ENCODE measurements around the gene EFCAB5.
"Not testable (repeated sequence)": the region's sequence is repeated elsewhere in the genome, so short reads cannot be mapped to it uniquely, and the experiment has no call there.

Gene EFCAB5

GRCh38 chr17:30086896-30087295 lies 145.5 kb downstream of the EFCAB5 start:
- ChIA-PET POLR2A (no interaction called here), CTCF (interaction anchor here (1.0 to 1.1 kb wide), 2 partner anchors 9 to 24 kb away, joined by 3 to 4 read pairs; no protein-coding TSS in a partner anchor)
- DNase-seq (ENCODE audit: extremely low spot score) = no peak
- TF ChIP-seq CTCF (IDR thresholded peaks at IDR 0.05; ENCODE audit: control extremely low read depth, extremely low read depth, low read depth, missing control alignments) = no peak

GRCh38 chr17:30087431-30087830 lies 146.0 kb downstream of the EFCAB5 start:
- CTCF ChIA-PET = interaction anchor here (1.0 to 1.1 kb wide), 2 partner anchors 8 to 24 kb away, joined by 3 to 4 read pairs; no protein-coding TSS in a partner anchor
- POLR2A ChIA-PET; DNase-seq (ENCODE audit: extremely low spot score): not testable (repeated sequence)

GRCh38 chr17:30091121-30091670 lies 149.8 kb downstream of the EFCAB5 start:
- no peak for TF ChIP-seq CTCF (IDR thresholded peaks at IDR 0.05; ENCODE audit: control extremely low read depth, extremely low read depth, low read depth, missing control alignments)
- no peak for DNase-seq (ENCODE audit: extremely low spot score)
- ChIA-PET CTCF (interaction anchor here (0.7 to 6.1 kb wide), 6 partner anchors 14 to 282 kb away, joined by 3 to 99 read pairs (median 22); no protein-coding TSS in a partner anchor), POLR2A (no interaction called here)

- CTCF ChIA-PET = interaction anchor here (0.7 to 6.1 kb wide), 8 partner anchors 11 to 283 kb away, joined by 3 to 99 read pairs (median 10); no protein-coding TSS in a partner anchor
- TF ChIP-seq CTCF (IDR thresholded peaks at IDR 0.05; ENCODE audit: control extremely low read depth, extremely low read depth, low read depth, missing control alignments) = no peak
- POLR2A ChIA-PET = no interaction called here
These were observed 150.3 kb downstream of the EFCAB5 start for GRCh38 chr17:30091771-30092170.

GRCh38 chr17:30092886-30093285 lies 151.5 kb downstream of the EFCAB5 start:
- no peak for DNase-seq (ENCODE audit: extremely low spot score)
- ChIA-PET POLR2A (interaction anchor here (0.7 kb wide), 1 partner anchor 161 kb away, joined by 3 read pairs; no protein-coding TSS in a partner anchor), CTCF (interaction anchor here (0.6 to 6.1 kb wide), 55 partner anchors 9 to 520 kb away, joined by 3 to 99 read pairs (median 5); partner anchors contain the start of gene SSH2)
- no peak for TF ChIP-seq CTCF (IDR thresholded peaks at IDR 0.05; ENCODE audit: control extremely low read depth, extremely low read depth, low read depth, missing control alignments)

More at GRCh38 chr17:30091771-30092170, 150.3 kb downstream of the EFCAB5 start:
- DNase-seq (ENCODE audit: extremely low spot score) = no peak

- ChIA-PET CTCF (interaction anchor here (0.6 to 6.1 kb wide), 58 partner anchors 9 to 521 kb away, joined by 3 to 99 read pairs (median 5); partner anchors contain the start of gene SSH2), POLR2A (interaction anchor here (0.6 kb wide), 1 partner anchor 246 kb away, joined by 3 read pairs; no protein-coding TSS in a partner anchor)
- DNase-seq (ENCODE audit: extremely low spot score) = peak; percentile 72
- peak; percentile 79 for TF ChIP-seq CTCF (IDR thresholded peaks at IDR 0.05; ENCODE audit: control extremely low read depth, extremely low read depth, low read depth, missing control alignments)
These were observed 152.2 kb downstream of the EFCAB5 start for GRCh38 chr17:30093463-30094147.

Measured in GM10248 (cell line).